COLO829 (cell line): Measurements from ENCODE around the gene PDE4D.

Experiments used
- DNase-seq: peaks from one replicate; pipeline ENCODE4 v3.0.0; 2012; ENCODE audit warnings: low spot score

PDE4D gene

GRCh38 chr5:59276325-59276675, 617.2 kb downstream of the PDE4D start:
- DNase-seq: no peak

- peak; percentile 18 for DNase-seq
Observed at GRCh38 chr5:59275510-59276324, 617.8 kb downstream of the PDE4D start.

- no peak for DNase-seq
Observed at GRCh38 chr5:59275170-59275509, 618.4 kb downstream of the PDE4D start.

GRCh38 chr5:59274106-59274636, 619.4 kb downstream of the PDE4D start:
- DNase-seq: no peak

- DNase-seq: no peak
Observed at GRCh38 chr5:59272809-59273427, 620.6 kb downstream of the PDE4D start.

- no peak for DNase-seq
Observed at GRCh38 chr5:59268756-59269415, 624.6 kb downstream of the PDE4D start.

DNA sequence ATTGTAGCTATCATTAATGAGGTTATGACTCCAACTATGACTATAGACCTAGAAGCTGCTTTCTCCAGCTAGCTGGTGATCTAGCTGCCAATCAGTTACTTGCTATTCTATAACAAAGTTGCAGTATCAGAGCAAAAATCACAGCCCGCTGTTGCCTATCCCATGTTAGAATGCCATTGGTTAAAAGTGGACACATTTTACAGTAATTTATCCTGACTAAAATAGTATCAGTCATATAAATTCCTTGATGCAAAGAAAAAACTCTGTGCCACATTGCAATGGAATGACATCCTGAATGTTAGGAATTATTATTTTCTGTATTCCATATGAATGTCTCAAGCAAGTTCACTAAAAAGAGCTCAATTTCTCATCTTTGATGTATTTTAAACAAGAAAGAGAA, 626.5 kb downstream of the PDE4D start:
- no peak for DNase-seq

GRCh38 chr5:59266410-59266809, 627.1 kb downstream of the PDE4D start:
- DNase-seq: no peak

GRCh38 chr5:59264639-59265245, 628.8 kb downstream of the PDE4D start:
- no peak for DNase-seq

GRCh38 chr5:59264013-59264412, 629.5 kb downstream of the PDE4D start:
- DNase-seq: no peak

- DNase-seq: no peak
Observed at GRCh38 chr5:59261969-59262368, 631.6 kb downstream of the PDE4D start.

GRCh38 chr5:59260973-59261372, 632.6 kb downstream of the PDE4D start:
- DNase-seq: no peak

DNA sequence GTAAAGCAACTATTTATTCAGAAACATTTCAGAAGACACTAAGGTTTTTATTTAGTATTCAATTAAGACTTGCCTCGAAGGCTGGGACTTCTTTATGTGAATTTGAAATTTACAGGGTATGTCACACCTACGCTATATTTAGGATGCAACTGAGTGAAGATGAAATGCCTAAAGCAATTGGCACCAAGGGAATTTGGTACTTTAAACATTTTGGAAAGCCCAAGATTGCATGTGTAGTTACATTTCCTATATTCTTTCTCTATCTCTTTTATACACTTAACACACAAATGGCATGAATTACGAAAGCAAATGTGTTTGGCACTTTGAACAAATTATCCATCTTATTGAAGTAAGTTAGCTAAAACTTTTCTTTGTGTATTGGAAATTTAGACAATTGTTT, 633.3 kb downstream of the PDE4D start:
- no peak for DNase-seq

DNA sequence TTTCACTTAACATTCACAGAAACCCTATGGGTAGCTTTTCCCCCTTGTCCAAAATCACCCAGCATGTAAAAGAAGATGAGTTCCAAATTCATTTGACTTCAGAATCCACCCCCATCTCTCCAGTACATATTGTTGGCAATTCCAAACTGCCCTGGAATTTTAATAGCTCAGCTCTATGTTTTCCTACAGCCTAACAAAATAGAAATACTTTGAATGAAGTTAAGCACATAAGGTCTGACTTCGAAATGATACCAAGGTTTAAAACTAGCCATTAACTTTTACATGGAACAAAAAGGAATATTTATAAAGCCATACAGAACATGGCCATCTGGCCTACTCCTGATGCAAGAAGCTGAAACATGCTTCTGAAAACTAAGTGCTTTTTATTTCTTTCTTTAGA, 634.3 kb downstream of the PDE4D start:
- no peak for DNase-seq

DNA sequence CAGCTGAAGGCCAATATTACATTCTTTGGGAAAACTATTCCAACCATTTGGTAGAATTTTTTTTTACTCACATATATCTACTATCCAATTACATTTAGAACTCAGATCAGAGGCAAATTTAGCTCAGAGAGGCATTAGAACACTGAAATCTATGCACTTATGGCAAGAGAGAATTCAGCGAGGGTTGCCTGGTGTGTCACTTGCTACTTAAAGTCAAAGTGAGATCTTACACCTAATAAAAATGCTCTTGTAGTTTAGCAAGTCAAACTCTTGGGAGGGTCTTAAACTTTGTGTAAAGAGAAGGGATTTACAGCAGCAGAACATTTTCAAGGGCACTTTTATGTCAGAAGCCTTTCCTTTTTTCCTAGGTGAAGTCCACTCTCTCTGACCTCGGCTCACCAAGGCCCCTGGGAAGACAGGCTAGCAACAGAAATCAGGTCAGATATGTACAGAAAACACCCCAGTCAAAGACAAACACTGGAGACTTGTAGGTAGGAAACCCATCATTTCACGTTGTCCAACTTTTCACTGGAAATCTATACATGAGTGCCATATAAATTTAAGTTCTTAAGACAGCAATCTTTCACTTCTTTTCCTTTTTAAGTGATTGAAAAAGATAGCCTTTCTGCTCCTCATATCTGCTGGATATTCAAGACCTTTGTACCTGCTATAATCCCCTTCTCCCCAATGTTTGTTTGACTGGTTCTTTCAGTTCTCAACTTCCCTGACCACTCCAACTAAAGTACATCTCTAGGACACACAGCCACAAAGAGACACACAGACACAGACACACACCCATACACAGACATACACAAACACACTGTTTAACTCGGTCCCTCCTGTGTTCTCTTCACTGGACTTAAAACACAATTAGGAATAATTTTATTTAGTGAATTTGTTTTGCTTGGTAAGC, 635.8 kb downstream of the PDE4D start:
- DNase-seq: no peak

- no peak for DNase-seq
Observed at GRCh38 chr5:59256331-59256730, 637.2 kb downstream of the PDE4D start.

DNA sequence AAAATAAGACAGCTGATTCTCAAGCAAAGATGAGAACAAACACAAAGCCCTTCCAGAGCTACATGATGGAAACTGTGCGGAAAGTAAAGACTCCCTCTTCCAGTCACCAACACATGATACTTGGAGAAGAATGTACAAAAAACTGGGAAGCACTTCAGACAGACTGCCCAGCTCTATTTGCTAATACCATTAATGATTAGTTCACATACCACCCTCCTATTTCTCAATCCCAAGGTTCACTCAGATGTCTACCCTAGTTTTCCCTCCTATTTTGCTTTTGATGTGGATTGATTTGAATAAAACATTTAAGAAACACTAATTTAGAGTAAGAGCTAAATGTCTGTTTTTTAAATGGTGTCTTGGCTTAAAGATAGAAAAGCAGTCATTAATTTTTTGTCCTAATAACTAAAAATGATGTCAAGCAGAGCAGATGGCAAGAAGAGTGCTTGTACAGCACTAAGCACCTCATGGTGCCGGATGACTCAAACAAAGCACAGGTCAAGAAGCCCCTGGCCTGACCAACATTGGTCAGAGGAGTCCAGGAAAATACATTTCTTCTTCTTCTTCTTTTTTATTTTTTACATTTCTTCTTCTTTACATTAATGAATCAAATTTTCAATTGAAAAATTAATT, 639.4 kb downstream of the PDE4D start:
- no peak for DNase-seq

- DNase-seq: no peak
Observed at GRCh38 chr5:59253625-59254024, 639.9 kb downstream of the PDE4D start.

- DNase-seq: no peak
Observed at GRCh38 chr5:59251627-59252026, 641.9 kb downstream of the PDE4D start.

GRCh38 chr5:59249726-59250125, 643.8 kb downstream of the PDE4D start:
- no peak for DNase-seq

GRCh38 chr5:59249160-59249559, 644.4 kb downstream of the PDE4D start:
- no peak for DNase-seq
